Upper lobe of right lung (tissue), 1 donor: ENCODE measurements around the gene EDEM3. TPM values are rescaled to one million over a fixed set of nuclear protein-coding genes. Genes with fewer than 3 reads are reported as not detected.

Source experiments
- ATAC-seq: fragments of 200-7000 bp; cut with Tn5 transposase; one replicate; pipeline ENCODE4 v1.9.1; 2020; ENCODE audit warnings: mild to moderate bottlenecking, moderate library complexity
- DNase-seq: peaks from one replicate; pipeline ENCODE4 v3.0.0-alpha.2; 2020
- H3K27ac ChIP-seq: fragments of 200-600 bp; one replicate; pipeline ENCODE4 v1.8.0; 2022
- H3K27me3 ChIP-seq: fragments of 200-600 bp; one replicate; pipeline ENCODE4 v1.8.0; 2022; ENCODE audit warnings: mild to moderate bottlenecking
- H3K36me3 ChIP-seq: fragments of 200-600 bp; one replicate; pipeline ENCODE4 v1.8.0; 2022
- H3K4me1 ChIP-seq: fragments of 200-600 bp; one replicate; pipeline ENCODE4 v1.8.0; 2022
- H3K4me3 ChIP-seq: fragments of 200-600 bp; one replicate; pipeline ENCODE4 v1.8.0; 2022; ENCODE audit warnings: mild to moderate bottlenecking
- H3K9me3 ChIP-seq: fragments of 200-600 bp; one replicate; pipeline ENCODE4 v1.8.0; 2022
- CTCF ChIP-seq: fragments of 200-600 bp; IDR thresholded peaks from one replicate; pipeline ENCODE4 v1.8.0; 2022; ENCODE audit warnings: antibody characterized with exemption
- intact Hi-C: fragments of 100-400 bp; cut with DNase I; formaldehyde crosslinking; loops from one replicate; pipeline ENCODE4 v1.11.0; 2022
- total RNA-seq: library from RNA; stranded (reverse); fragmentation: NEBNext Ultra II Directional; extraction: Animal tissue kit (Norgen Biotek cat#: 25700); gene quantifications from one replicate; pipeline ENCODE4 v1.2.1, GENCODE V29; 2021
- donor health status: DM: no; HTN: yes; CAD: no; lungs with severe emphysema.

EDEM3 gene
- total RNA-seq, 1 donor from 2014 or later = 43.6 TPM

- no peak for ATAC-seq
- no peaks in the 10 kb centered on the region for H3K4me1 ChIP-seq
- no peak for DNase-seq
- no peak overlapping the region for H3K4me3 ChIP-seq
- H3K36me3 ChIP-seq = no peaks in the 10 kb centered on the region
- intact Hi-C loops = no loop called here
- H3K9me3 ChIP-seq = no peaks in the 10 kb centered on the region
- no peaks in the 10 kb centered on the region for H3K27me3 ChIP-seq
- H3K27ac ChIP-seq = no peak overlapping the region
- TF ChIP-seq CTCF = no peak
Measured at GRCh38 chr1:184640505-184640904, 114.2 kb downstream of the EDEM3 start.

Other genes with a start within 250 kb of the EDEM3 start
- gene NIBAN1, start 219.7 kb upstream of the EDEM3 start, total RNA-seq = 33.3 TPM